HG02981 (cell line): ENCODE measurements around the gene RPS2.
"Not testable (repeated sequence)": the region's sequence is repeated elsewhere in the genome, so short reads cannot be mapped to it uniquely, and the experiment has no call there.

Source experiments
- ATAC-seq: cut with Tn5 transposase; IDR thresholded peaks from one replicate; pipeline ENCODE4 v1.9.1; 2021; ENCODE audit warnings: mild to moderate bottlenecking, moderate library complexity; ENCODE audit not compliant: unreplicated experiment

Gene RPS2

GRCh38 chr16:1964506-1965395, at the start of gene RPS2:
Gene RPS2, minus strand, starts transcription at chr16:1964826. Its CDS starts 201 bp downstream, at chr16:1964625.
- ATAC-seq, result peak; percentile 86

DNA sequence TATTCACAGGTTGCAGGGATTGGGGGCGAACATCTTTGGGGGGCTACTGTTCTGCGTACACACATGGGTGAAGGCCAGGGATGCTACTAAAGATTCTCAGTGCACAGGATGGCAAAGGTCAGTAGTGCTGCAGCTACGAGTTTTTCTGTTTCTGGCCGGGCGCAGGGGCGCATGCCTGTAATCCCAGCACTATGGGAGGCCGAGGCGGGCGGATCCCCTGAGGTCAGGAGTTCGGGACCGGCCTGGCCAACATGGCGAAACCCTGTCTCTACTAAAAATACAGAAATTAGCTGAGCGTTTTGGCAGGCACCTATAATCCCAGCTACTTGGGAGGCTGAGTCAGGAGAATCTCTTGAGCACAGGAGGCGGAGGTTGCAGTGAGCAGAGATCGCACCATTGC, 48.9 kb upstream of the RPS2 start:
- ATAC-seq, result no peak

DNA sequence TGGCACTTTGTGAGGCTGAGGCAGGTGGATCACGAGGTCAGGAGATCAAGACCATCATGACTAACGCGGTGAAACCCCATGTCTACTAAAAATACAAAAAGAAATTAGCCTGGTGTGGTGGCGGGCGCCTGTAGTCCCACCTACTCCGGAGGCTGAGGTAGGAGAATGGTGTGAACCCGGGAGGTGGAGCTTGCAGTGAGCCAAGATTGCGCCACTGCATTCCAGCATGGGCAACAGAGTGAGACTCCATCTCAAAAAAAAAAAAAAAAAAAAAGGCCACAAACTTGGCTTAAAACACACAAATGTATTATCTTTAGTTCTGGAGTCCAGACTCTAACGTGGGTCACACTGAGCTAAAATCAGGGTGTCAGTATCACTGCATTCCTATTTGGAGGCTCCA, 47.1 kb upstream of the RPS2 start:
- ATAC-seq, result not testable (repeated sequence)

GRCh38 chr16:2009791-2010510, 45.3 kb upstream of the RPS2 start, which contains the start of gene ZNF598:
Gene ZNF598, minus strand, starts transcription at chr16:2009821.
- peak; percentile 80 for ATAC-seq

GRCh38 chr16:2009164-2009711, 44.6 kb upstream of the RPS2 start:
- peak; percentile 23 for ATAC-seq

DNA sequence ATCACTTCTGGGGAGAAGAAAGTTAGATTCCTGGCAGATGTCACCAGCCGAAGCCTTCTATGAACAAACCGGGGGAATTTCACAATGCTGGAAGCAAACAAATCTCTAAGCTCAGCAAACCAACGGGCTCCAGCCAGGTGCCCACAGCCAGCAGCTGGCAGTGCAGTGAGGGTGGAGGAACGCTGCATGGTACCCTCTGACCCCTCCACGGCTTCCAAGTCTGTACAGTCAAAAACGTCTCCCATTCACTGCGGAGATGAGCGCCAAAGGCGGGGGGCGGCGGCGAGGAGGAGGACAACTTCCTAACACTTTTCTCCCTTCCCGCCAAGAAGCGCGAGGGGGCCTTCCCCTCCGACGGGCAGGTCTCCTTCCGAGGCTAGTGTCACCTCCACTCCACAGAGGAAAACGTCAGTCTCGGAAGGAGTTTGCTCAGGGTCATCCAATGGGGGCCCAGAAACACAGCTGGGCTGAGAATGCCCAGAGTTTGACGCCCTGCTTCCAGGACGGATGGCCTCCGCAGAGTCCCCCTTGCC, 44.1 kb upstream of the RPS2 start:
- ATAC-seq, result no peak

DNA sequence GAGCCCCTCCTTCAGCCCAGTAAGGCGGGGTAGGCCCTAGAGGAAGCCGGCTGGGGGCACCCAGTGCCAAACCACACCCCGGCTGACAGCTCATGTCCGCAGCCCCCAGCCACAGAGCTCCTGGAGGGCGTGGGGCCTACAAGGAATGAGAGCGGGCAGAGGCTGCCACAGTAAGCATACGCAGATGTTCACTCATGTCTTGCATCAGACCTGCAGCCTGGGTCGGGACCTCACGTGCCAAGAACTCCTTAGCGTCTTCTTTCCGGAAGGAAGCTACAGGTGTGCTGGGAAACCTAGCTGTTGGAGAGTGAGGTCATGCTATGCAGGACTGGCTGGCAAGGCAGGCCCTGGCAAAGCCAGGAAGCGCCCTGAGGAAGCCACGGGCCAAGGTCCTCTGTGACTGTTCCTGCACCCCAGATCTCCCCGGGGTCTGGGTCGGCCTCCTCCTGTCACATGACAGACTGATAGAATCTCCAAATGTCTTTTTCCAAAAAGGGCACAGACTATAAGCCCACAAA, 43.4 kb upstream of the RPS2 start:
- ATAC-seq, result no peak

GRCh38 chr16:2007081-2007836, 42.6 kb upstream of the RPS2 start:
- ATAC-seq, result no peak

DNA sequence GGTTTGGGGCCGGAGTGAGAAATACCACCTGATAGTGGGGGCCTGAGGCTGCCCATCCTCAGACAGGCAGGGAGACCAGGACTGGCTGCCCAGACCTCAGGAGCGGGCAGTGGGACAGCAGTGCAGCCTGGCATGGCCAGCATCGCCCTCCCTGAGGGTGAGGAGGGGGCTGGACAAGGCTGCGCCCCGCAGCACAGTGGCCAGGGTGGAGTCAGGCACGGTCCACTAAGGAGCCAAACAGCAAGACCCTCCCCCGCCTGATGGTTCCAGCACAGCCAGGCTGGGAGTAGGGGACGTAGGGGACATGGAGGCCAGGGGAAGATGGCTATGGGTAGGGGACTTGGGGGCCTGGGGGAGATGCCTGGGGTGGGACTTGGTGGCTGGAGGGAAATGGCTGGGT, 41.7 kb upstream of the RPS2 start:
- no peak for ATAC-seq

- ATAC-seq, result no peak
These were observed 41.0 kb upstream of the RPS2 start for GRCh38 chr16:2005646-2006045.

- no peak for ATAC-seq
These were observed 40.3 kb upstream of the RPS2 start for GRCh38 chr16:2004795-2005517.

DNA sequence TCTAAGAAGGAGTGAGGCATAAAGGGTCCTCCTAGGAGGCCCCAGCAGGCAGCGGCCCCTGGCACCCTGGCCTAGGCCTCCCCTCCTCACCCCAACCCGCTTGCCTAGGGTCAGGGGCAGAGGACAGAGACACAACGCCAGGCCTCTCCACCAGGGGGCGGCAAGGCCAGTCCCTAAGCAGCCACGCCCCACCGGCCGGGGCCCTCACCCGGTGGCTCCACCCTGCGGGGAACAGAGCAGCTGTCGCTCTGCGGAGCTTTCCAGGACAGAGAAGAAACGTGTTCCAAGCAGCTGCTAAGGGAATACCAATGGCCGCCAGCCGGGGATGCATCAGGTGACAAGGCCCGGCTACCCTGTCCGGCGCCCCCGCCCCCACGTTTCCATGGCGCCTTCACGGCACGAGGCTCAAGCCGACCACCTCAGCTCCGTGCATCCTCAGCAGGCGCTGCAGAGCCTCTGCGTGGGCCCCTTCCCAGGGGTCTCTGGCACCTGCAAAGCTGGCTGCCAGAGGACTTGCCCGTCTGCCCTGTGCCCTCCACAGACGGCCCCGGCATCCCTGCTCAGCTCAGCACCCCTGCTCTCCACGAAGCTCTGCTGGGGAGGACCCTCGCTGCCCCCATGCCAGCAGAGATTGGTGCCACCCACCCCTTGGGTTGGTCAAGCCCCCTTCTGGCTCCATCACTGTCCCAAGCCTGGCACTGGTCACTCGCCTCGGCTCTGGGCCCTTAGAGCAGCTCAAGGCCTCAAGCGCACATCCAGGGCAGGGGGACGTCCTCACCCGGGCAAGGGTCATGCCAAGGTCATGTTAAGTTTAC, 39.4 kb upstream of the RPS2 start:
- ATAC-seq, result peak; percentile 64

DNA sequence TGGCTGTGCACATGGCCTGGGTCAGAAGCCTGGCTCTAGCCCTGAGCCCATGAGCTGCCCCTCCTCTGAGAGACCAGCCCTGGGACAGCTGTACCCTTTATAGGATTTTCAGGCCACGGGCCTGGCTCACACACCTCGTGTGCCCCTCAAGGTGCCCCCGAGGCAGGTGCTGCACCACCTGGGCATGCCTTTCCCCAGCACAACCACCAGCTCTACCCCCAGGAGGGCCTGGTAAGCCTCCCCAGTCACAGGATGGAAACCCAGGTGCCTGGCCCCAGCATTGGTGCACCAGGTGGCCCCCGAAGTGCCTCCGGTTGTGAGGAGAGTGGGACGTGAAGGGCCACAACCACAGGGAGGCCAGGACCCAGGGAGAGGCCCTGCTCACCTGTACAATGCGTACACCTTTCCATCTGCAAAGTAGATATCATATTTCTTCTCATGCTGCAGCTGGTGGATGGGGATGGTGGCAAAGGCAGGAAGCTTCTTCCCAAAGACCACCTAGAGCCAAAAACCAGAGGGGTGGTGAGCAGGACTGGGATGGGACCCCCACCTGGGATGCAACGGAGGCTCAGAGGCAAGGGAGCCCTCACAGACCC, 38.7 kb upstream of the RPS2 start:
- no peak for ATAC-seq

- ATAC-seq, result no peak
These were observed 38.0 kb upstream of the RPS2 start for GRCh38 chr16:2002406-2003230.

DNA sequence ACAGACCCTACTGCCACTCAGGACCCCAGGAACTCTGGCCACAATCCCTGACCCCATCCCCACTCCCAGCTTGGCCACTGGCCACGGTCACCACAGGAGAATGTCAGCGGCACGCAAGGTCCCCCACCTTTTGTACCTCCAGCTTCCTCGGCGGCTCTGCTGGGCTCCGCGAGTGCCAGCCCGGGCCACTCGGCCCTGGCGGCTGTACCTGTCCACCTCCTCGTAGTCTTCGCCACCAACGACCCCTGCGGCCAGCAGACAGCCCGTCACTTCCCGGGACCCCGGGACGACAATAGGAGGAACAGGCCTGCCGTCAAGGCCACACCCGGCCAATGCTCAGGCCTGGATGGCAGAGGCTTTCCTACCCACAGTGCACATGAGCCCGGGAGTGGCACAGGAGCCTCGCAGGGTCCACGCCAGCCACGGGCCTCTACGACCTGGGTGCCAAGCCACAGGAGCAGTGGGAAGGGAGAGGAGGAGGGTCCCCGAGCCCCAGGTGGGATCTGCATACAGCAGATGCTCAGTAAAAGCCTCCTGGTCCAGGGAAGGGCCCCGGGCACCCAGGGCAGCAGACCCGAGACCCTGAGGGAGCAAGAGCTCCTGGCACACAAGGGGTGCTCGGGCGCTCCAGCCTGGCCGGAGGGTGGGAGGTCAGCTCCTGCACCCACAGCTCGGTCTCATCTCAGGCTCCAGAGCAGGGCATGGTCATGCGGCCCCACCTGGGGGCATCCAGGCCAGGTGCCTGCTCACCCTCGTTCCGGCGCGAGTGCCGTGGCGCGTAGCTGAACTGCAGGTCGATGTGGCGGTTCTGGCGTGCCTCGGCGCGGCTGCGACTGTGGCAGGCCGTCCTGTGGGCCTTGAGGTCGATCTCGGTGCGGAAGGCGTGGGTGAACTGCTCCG, 37.1 kb upstream of the RPS2 start:
- ATAC-seq, result no peak

DNA sequence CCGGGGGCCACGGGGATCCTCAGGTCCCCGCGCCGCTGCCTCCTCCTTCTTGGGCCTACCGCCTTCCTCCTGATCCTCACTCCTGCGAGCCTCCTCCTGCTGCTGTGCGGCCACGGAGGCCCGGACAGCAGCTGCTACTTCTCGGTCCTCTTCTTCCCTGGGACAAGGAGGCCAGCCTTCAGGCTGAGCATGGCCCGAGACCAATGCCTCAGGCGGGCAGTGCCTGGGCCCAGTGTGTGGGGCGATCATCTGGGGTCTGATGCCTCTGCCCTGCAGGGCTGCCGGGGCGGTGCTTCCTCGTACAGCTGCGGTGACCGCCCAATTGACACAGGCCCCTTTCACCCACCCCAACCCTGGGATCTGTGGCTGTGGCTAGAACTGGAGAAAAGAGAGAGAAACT, 36.4 kb upstream of the RPS2 start:
- ATAC-seq, result no peak
